Omental fat pad (tissue), 4 donors: ENCODE results near the gene UNC5A. TPM values are rescaled to one million over a fixed set of nuclear protein-coding genes. Genes with fewer than 3 reads are reported as not detected.

Experiments used
- ATAC-seq: fragments of 150-250 bp; one replicate; pipeline ENCODE4 v1.9.1; 2016; ENCODE audit warnings: mild to moderate bottlenecking, moderate library complexity; ENCODE audit not compliant: low FRiP score
- DNase-seq: peaks from one replicate; pipeline ENCODE4 v3.0.0-alpha.2; 2019; ENCODE audit warnings: low spot score
- total RNA-seq, 4 donors: library from RNA; depleted of rRNA; stranded (reverse); fragments of >200 nt; gene quantifications; one replicate each; pipeline ENCODE4 v1.1.0, GENCODE V29; 2016
- TF ChIP-seq, protein P1 (sequence below), 3 donors: fragments of 450-650 bp; IDR thresholded peaks; one replicate each; pipeline ENCODE4 v1.5.1; 2016 to 2017; ENCODE audit warnings: antibody characterized with exemption in 3 of 3, mild to moderate bottlenecking in 3 of 3, moderate library complexity in 2 of 3

Gene UNC5A
- total RNA-seq, 4 donors from 2014 or later: 0.12 to 0.75 (median 0.28) TPM; not detected in 1

- ATAC-seq (no peak), DNase-seq (no peak)
- TF ChIP-seq, protein P1, sequence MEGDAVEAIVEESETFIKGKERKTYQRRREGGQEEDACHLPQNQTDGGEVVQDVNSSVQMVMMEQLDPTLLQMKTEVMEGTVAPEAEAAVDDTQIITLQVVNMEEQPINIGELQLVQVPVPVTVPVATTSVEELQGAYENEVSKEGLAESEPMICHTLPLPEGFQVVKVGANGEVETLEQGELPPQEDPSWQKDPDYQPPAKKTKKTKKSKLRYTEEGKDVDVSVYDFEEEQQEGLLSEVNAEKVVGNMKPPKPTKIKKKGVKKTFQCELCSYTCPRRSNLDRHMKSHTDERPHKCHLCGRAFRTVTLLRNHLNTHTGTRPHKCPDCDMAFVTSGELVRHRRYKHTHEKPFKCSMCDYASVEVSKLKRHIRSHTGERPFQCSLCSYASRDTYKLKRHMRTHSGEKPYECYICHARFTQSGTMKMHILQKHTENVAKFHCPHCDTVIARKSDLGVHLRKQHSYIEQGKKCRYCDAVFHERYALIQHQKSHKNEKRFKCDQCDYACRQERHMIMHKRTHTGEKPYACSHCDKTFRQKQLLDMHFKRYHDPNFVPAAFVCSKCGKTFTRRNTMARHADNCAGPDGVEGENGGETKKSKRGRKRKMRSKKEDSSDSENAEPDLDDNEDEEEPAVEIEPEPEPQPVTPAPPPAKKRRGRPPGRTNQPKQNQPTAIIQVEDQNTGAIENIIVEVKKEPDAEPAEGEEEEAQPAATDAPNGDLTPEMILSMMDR (IDR thresholded peaks at IDR 0.05): no peak
Measured at GRCh38 chr5:176855598-176855997, 45.2 kb downstream of the UNC5A start.

- DNase-seq (no peak), ATAC-seq (no peak)
- TF ChIP-seq, protein P1 (IDR thresholded peaks at IDR 0.05): no peak
Measured at GRCh38 chr5:176856746-176857145, 46.4 kb downstream of the UNC5A start.

DNA sequence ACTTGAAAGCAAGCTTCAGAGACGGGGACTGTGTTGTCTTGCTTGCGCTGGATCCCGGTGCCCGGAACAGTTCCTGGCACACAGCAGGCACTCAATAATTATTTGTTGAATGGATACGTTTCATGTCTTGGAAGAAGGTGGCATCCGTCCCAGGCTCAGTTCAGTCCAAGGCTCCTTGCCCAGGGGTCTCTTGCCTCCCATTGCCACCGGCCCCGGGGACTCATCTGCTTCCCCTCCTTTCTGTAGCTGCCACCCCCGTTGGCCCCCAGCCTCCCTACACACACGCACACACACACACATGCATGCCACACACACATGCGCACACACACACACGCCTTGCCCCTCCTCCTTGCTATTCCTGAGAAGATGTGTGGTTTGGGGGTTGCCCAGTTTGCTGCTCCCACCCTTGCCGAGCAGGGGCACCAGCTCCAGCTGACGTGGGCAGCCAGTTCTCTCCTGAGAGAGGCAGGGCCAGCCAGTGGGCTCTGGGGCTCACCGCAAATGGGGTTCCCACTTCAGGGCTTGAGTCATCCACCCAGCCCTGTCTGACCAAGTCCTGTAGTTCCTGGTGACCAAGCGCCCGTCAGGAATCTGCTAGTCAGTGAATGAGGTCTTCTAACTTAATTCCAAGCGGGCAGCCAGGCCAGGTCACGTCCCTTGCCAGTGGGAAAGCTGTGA, 47.0 kb downstream of the UNC5A start:
- DNase-seq (no peak), ATAC-seq (no peak)
- TF ChIP-seq, protein P1 (IDR thresholded peaks at IDR 0.05): no peak

- TF ChIP-seq, protein P1 (IDR thresholded peaks at IDR 0.05): no peak
- ATAC-seq: no peak
- DNase-seq: no peak
Measured at GRCh38 chr5:176857894-176858273, 47.5 kb downstream of the UNC5A start.

- ATAC-seq (no peak), DNase-seq (no peak)
- TF ChIP-seq, protein P1 (IDR thresholded peaks at IDR 0.05): no peak
Measured at GRCh38 chr5:176859916-176860315, 49.6 kb downstream of the UNC5A start.

- ATAC-seq (no peak), DNase-seq (no peak)
- TF ChIP-seq, protein P1 (IDR thresholded peaks at IDR 0.05): no peak
Measured at GRCh38 chr5:176860381-176860780, 50.0 kb downstream of the UNC5A start.

- TF ChIP-seq, protein P1 (IDR thresholded peaks at IDR 0.05): no peak
- ATAC-seq: no peak
- no peak for DNase-seq
Measured at GRCh38 chr5:176861276-176861675, 50.9 kb downstream of the UNC5A start.
